ENCODE data around the gene EXOSC7. TPM values are rescaled to one million over a fixed set of nuclear protein-coding genes. Genes with fewer than 3 reads are reported as not detected.

EXOSC7 gene
- total and polyA plus RNA-seq, 10 of the 15 experiments (the other 5 are each of a cell fraction or from before 2014, with no cell fraction given) = 58.0 to 193 (median 82.9) TPM

GRCh38 chr3:44976002-44976815 lies at the start of gene EXOSC7, which contains the start of gene ZDHHC3 (continued):
- TF ChIP-seq REST (IDR thresholded peaks at IDR 0.05; ENCODE audit: low read depth, low read length) (no peak), IKZF2 (IDR thresholded peaks at IDR 0.05) (no peak), RFX5 (IDR thresholded peaks at IDR 0.05; ENCODE audit: low read depth, low read length) (no peak), PBX3 (IDR thresholded peaks at IDR 0.05; ENCODE audit: insufficient replicate concordance, low read depth, low read length) (no peak), SREBF1 (IDR thresholded peaks at IDR 0.05; ENCODE audit: low read length) (no peak), KAT2A (conservative IDR thresholded peaks at IDR 0.05; ENCODE audit: control insufficient read depth, low read depth, low read length) (no peak), CHD2 (IDR thresholded peaks at IDR 0.05; ENCODE audit: borderline replicate concordance, low read depth, low read length) (no peak), HDAC2 (IDR thresholded peaks at IDR 0.05) (0 out of 2 replicates have a peak, but pooled peaks have one; percentile 82), USF2 (IDR thresholded peaks at IDR 0.05; ENCODE audit: borderline replicate concordance, low read depth, low read length) (no peak), LARP7 (IDR thresholded peaks at IDR 0.05) (no peak), CEBPB (IDR thresholded peaks at IDR 0.05; ENCODE audit: borderline replicate concordance in 1 of 2, low read depth in 2 of 2, low read length in 2 of 2) (no peak), SMAD1 (IDR thresholded peaks at IDR 0.05; ENCODE audit: low read depth, partially characterized antibody) (no peak), E2F4 (IDR thresholded peaks at IDR 0.05; ENCODE audit: low read depth, low read length) (no peak), NR2F1 (conservative IDR thresholded peaks at IDR 0.05) (0 out of 2 replicates have a peak, but pooled peaks have one; percentile 8), TARDBP (IDR thresholded peaks at IDR 0.05; ENCODE audit: borderline replicate concordance) (no peak), SUPT20H (IDR thresholded peaks at IDR 0.05; ENCODE audit: borderline replicate concordance, control insufficient read depth, low read depth, low read length) (no peak), USF1 (IDR thresholded peaks at IDR 0.05; ENCODE audit: borderline replicate concordance, extremely low read length, insufficient read depth, low read depth, low read length) (peak; percentile 12), NRF1 (conservative IDR thresholded peaks at IDR 0.05; ENCODE audit: low read depth, low read length) (no peak), NR2C2 (IDR thresholded peaks at IDR 0.05; ENCODE audit: borderline replicate concordance, control insufficient read depth, insufficient read length, low read depth) (no peak), EED (IDR thresholded peaks at IDR 0.05; ENCODE audit: low read depth) (no peak), EGR1 (IDR thresholded peaks at IDR 0.05; ENCODE audit: borderline replicate concordance in 1 of 2, low read depth in 2 of 2, low read length in 2 of 2) (no peak), CREM (IDR thresholded peaks at IDR 0.05; ENCODE audit: low read depth) (peak; percentile 98), CBX3 (IDR thresholded peaks at IDR 0.05; ENCODE audit: borderline replicate concordance, low read depth) (no peak)

Measured in GM12878 (cell line).